NCI-H1436 treated with DMSO at 0.1 percent for 48 hours (cell line): ENCODE measurements around the gene PRRG3.

ENCODE experiments used
- DNase-seq: peaks from one replicate; lab custom pipeline; 2025; lab: John Stamatoyannopoulos, UW

PRRG3 gene

DNA sequence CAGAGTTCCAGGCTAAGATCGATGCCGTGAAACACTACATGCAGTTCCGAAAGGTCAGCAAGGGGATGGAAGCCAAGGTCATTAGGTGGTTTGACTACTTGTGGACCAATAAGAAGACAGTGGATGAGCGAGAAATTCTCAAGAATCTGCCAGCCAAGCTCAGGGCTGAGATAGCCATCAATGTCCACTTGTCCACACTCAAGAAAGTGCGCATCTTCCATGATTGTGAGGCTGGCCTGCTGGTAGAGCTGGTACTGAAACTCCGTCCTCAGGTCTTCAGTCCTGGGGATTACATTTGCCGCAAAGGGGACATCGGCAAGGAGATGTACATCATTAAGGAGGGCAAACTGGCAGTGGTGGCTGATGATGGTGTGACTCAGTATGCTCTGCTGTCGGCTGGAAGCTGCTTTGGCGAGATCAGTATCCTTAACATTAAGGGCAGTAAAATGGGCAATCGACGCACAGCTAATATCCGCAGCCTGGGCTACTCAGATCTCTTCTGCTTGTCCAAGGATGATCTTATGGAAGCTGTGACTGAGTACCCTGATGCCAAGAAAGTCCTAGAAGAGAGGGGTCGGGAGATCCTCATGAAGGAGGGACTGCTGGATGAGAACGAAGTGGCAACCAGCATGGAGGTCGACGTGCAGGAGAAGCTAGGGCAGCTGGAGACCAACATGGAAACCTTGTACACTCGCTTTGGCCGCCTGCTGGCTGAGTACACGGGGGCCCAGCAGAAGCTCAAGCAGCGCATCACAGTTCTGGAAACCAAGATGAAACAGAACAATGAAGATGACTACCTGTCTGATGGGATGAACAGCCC lies 48.6 kb downstream of the PRRG3 start:
- DNase-seq, result no peak

DNA sequence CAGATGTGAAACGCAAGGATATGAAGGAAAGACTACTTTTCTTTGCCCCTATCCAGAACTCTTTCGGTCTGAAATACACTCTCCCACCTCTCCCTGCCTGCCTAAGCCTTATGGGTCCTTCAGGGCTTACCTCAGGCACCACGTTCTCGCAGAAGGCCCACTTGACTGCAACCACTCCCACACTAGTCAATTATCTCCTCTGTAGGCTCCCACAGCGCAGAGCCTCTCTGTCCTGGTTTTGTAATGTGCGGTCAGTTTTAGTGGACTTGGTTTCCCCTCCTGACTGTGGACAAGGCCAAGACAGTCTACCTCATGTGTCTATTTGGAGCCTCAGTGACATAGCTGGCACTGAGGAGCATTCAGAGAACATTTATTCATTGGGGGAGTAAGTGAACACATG lies 50.4 kb downstream of the PRRG3 start:
- DNase-seq, result no peak

DNA sequence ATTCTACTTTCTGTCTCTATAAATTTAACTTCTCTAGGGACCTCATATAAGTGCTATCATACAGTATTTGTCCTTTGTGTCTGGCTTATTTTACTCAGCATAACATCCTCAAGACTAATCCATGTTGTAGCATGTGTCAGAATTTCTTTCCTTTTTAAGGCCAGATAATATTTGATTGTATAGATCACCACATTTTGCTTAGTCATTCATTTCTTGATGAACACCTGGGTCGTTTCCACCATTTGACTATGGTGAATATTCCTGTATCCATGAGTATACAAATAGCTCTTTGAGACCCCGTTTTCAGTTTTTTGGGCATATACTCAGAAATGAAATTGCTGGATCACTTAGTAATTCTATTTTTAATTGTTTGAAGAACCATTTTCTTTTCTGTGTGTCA lies 51.2 kb downstream of the PRRG3 start:
- no peak for DNase-seq

DNA sequence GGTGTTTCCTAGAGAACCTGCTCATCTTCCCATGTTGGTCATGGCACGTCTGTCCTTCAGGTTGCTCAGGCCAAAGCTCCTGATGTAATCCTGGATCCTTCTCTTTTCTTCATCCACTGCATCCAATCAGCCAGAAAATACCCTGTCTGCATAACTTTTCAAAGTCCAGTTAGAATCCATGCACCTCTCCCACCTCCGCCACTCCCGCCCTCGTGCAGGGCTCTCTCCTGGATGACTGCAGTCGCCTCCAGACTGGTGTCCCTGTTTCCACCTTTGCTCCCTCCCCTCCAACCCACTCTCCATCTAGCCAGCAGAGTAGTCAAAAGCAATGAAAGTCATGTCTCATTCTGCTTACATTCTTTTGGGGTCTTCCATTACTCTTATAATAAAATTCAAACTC lies 55.3 kb downstream of the PRRG3 start:
- DNase-seq, result no peak

DNA sequence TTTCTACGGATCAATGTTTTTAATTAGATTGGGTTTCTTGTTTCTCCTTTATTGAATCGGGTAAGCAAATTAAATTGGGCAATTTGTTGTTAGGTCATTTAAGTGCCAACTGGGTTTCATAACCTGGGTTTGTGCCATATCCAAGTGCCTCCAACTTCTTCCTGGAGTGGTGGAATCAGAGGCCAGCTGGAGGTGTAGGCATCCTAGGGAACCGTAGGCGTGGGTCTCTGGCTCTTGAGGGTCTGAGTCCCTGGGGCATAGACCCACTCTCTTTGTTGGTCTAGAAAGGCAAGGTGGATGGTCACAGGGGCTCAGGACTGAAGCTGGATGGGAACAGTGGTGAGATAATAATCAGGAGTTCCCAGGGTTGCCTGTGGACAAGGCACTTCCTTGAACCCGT lies 57.6 kb downstream of the PRRG3 start:
- no peak for DNase-seq

GRCh38 chrX:151753313-151754046 lies 58.2 kb downstream of the PRRG3 start:
- no peak for DNase-seq

GRCh38 chrX:151754047-151754429 lies 58.8 kb downstream of the PRRG3 start:
- DNase-seq, result no peak

- no peak for DNase-seq
Measured at GRCh38 chrX:151754641-151755215, 59.5 kb downstream of the PRRG3 start.
